ENCODE data around the gene AKAP13. TPM values are rescaled to one million over a fixed set of nuclear protein-coding genes. Genes with fewer than 3 reads are reported as not detected.

Gene AKAP13
- total RNA-seq, 1 experiment from 2014 or later = 47.3 TPM

DNA sequence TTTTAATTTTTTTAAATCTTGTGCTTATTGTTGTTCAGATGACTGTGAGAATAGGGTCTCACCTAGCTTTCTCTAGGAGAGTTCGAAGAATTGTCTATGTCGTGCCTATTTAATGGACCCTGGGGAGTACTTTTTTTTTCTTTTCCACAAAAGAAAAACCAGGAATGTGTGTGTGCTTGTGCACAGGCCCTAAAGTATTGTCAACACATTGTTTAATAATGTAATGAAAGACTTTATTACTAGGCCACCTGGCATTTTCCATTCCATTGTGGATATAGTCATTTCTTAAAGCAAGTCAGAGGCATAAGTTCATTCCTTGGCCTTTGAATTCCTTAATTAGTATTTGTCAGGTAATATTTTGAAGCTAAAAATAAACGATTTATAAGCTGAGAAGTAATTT lies 278.4 kb downstream of the AKAP13 start:
- no CpG with 5 or more reads among the region's 3 CpGs for WGBS (ENCODE audit: extremely low coverage, insufficient read length, low lambda C conversion rate)
- H2AFZ ChIP-seq (ENCODE audit: low read length) = no peak overlapping the region
- TF ChIP-seq, protein P1, sequence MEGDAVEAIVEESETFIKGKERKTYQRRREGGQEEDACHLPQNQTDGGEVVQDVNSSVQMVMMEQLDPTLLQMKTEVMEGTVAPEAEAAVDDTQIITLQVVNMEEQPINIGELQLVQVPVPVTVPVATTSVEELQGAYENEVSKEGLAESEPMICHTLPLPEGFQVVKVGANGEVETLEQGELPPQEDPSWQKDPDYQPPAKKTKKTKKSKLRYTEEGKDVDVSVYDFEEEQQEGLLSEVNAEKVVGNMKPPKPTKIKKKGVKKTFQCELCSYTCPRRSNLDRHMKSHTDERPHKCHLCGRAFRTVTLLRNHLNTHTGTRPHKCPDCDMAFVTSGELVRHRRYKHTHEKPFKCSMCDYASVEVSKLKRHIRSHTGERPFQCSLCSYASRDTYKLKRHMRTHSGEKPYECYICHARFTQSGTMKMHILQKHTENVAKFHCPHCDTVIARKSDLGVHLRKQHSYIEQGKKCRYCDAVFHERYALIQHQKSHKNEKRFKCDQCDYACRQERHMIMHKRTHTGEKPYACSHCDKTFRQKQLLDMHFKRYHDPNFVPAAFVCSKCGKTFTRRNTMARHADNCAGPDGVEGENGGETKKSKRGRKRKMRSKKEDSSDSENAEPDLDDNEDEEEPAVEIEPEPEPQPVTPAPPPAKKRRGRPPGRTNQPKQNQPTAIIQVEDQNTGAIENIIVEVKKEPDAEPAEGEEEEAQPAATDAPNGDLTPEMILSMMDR (conservative IDR thresholded peaks at IDR 0.05) = no peak
- no peak overlapping the region for H4K8ac ChIP-seq (replicated peaks; ENCODE audit: insufficient read length, low read depth, low read length)
- Mint-ChIP-seq H3K4me3 (no peak overlapping the region), H3K9me3 (no peaks in the 10 kb centered on the region), H3K27me3 (ENCODE audit: low read depth) (no peaks in the 10 kb centered on the region), H3K4me1 (0 out of 4 replicates have a peak, but pooled peaks cover 0 to 4% of the 10 kb centered on the region in 2 experiments), H3K27ac (no peak overlapping the region), H3K36me3 (ENCODE audit: insufficient read depth in 1 of 3, low read depth in 3 of 3) (peaks cover 5 to 22% (median 11%) of the 10 kb centered on the region in 3 experiments; a peak in 6 of 7 replicates)
- H4K20me1 ChIP-seq (ENCODE audit: control insufficient read depth, insufficient read depth, insufficient read length) = no peaks in the 10 kb centered on the region
- H2AK5ac ChIP-seq (ENCODE audit: insufficient read length, low read length) = no peak overlapping the region
- no peak overlapping the region for H2BK15ac ChIP-seq (ENCODE audit: low read depth, low read length)
- no peak for DNase-seq
- H3K14ac ChIP-seq (ENCODE audit: insufficient read depth, low read length) = no peak overlapping the region
- no peak overlapping the region for H4K5ac ChIP-seq (ENCODE audit: insufficient read length, low read depth, low read length)
- no peak overlapping the region for H3K27ac ChIP-seq (ENCODE audit: insufficient read length, low read depth, low read length)
- no peak overlapping the region for H3T11ph ChIP-seq (ENCODE audit: low read length)
- H2BK120ac ChIP-seq (ENCODE audit: low read depth, low read length, poor library complexity, severe bottlenecking) = no peak overlapping the region
- no peaks in the 10 kb centered on the region for H3K23me2 ChIP-seq (ENCODE audit: insufficient read length, low read depth, low read length, poor library complexity, severe bottlenecking)
- no peak overlapping the region for H4K91ac ChIP-seq (ENCODE audit: insufficient read length, low read depth, low read length)
- H3K56ac ChIP-seq (ENCODE audit: insufficient read length, low read depth, low read length) = no peak overlapping the region
- no peaks in the 10 kb centered on the region for H3K9me3 ChIP-seq (ENCODE audit: control insufficient read depth, low read depth, low read length)
- H3K23ac ChIP-seq (ENCODE audit: insufficient read length, low read depth, low read length) = no peak overlapping the region
- no peaks in the 10 kb centered on the region for H3K4me1 ChIP-seq (ENCODE audit: insufficient read depth, low read length)
- H2BK20ac ChIP-seq (ENCODE audit: low read depth, low read length, poor library complexity, severe bottlenecking) = no peak overlapping the region
- no peaks in the 10 kb centered on the region for H3K27me3 ChIP-seq (ENCODE audit: insufficient read depth, low read length)
- H3K4ac ChIP-seq (ENCODE audit: low read depth, low read length) = no peak overlapping the region
- H3K79me2 ChIP-seq (ENCODE audit: insufficient read depth, low read length) = no peaks in the 10 kb centered on the region
- no peak overlapping the region for H3K4me2 ChIP-seq (ENCODE audit: insufficient read depth, insufficient read length, low read length)
- no peak overlapping the region for H3K18ac ChIP-seq (ENCODE audit: insufficient read length, low read depth, low read length)
- H3K79me1 ChIP-seq (ENCODE audit: insufficient read depth, low read depth, low read length, poor library complexity, severe bottlenecking) = no peaks in the 10 kb centered on the region
- no peak overlapping the region for H2BK5ac ChIP-seq (ENCODE audit: insufficient read length, low read length)
- no peak overlapping the region for H2BK12ac ChIP-seq (ENCODE audit: insufficient read length, low read depth, low read length)
- H3K9ac ChIP-seq (ENCODE audit: extremely low read depth, insufficient read length, low read length) = no peak overlapping the region
